ENCODE data around the gene DNER.

DNER gene

DNA sequence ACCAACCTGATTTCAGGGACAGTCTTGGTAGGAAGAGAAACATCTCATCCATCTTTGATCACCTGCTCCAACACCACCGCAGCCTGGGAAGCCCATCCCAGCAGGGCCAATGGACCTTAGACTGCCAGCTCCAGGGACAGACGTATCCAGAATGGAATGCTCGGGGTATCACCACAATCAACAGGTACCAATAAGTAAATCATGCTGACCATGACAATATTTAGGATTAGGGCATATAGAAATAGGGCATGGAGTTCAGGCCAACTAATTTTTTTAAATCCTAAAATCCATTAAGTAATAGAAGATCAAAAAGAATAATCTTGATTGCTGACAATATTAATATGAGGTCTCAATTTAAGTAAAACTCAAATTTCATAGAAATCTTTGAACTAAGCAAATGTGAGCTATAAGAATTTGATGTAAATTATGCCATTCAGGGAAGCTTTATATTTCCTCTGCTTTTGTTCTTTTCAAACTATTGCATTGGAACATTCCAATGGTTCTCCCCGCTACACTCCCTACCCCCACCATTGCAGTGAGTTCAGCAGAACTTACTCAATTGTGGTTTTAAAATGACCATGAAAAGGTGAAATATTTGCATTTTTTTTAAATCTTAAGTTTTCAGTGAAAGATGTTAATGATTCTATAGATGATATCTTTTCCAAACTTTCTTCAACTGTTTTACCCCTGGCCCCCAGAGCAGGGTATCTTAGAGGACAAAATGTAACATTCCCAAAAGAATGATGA, 138.6 kb downstream of the DNER start:
- no peak overlapping the region for H3K4me3 ChIP-seq (ENCODE audit: control insufficient read depth in 1 of 7, extremely low read depth in 1 of 7, insufficient read depth in 4 of 7, low read depth in 2 of 7, low read length in 6 of 7)
- ChIA-PET CTCF (interaction anchor here (1.1 kb wide), 1 partner anchor 9 kb away, joined by 3 read pairs; no protein-coding TSS in a partner anchor), POLR2A (no interaction called here)
- DNase-seq = no peak
- H3K27me3 ChIP-seq (replicated peaks in 2 of 5; ENCODE audit: control insufficient read depth in 4 of 5, insufficient read depth in 5 of 5, low read length in 4 of 5) = peaks cover 0 to 17% (median 5%) of the 10 kb centered on the region in 5 experiments
- H3K36me3 ChIP-seq (ENCODE audit: control insufficient read depth in 4 of 4, insufficient read depth in 4 of 4, low read length in 3 of 4) = no peaks in the 10 kb centered on the region
- no CpG with 5 or more reads among the region's 4 CpGs for WGBS (ENCODE audit: insufficient coverage)
- no peaks in the 10 kb centered on the region for H3K4me1 ChIP-seq (ENCODE audit: control extremely low read depth in 1 of 4, control insufficient read depth in 4 of 4, insufficient read depth in 4 of 4, low read length in 3 of 4)
- H3K27ac ChIP-seq (ENCODE audit: insufficient read depth in 1 of 2, low read depth in 1 of 2, low read length in 2 of 2, poor library complexity in 1 of 2, severe bottlenecking in 2 of 2) = no peak overlapping the region
- H3K9me3 ChIP-seq (ENCODE audit: control extremely low read depth in 1 of 5, control insufficient read depth in 4 of 5, insufficient read depth in 2 of 5, low read depth in 1 of 5, low read length in 4 of 5) = no peaks in the 10 kb centered on the region

- POLR2A ChIA-PET = no interaction called here
- 80% methylated on average over 1 of the region's 5 CpGs for WGBS (ENCODE audit: insufficient coverage)
- H3K36me3 ChIP-seq (ENCODE audit: control insufficient read depth in 4 of 4, insufficient read depth in 4 of 4, low read length in 3 of 4) = no peaks in the 10 kb centered on the region
- CTCF ChIA-PET = no interaction called here
- no peak overlapping the region for H3K27ac ChIP-seq (ENCODE audit: insufficient read depth in 1 of 2, low read depth in 1 of 2, low read length in 2 of 2, poor library complexity in 1 of 2, severe bottlenecking in 2 of 2)
- DNase-seq = no peak
- no peak overlapping the region for H3K4me3 ChIP-seq (ENCODE audit: control insufficient read depth in 1 of 7, extremely low read depth in 1 of 7, insufficient read depth in 4 of 7, low read depth in 2 of 7, low read length in 6 of 7)
- H3K27me3 ChIP-seq (replicated peaks in 2 of 5; ENCODE audit: control insufficient read depth in 4 of 5, insufficient read depth in 5 of 5, low read length in 4 of 5) = peaks cover 0 to 10% (median 2%) of the 10 kb centered on the region in 5 experiments
- no peaks in the 10 kb centered on the region for H3K9me3 ChIP-seq (ENCODE audit: control extremely low read depth in 1 of 5, control insufficient read depth in 4 of 5, insufficient read depth in 2 of 5, low read depth in 1 of 5, low read length in 4 of 5)
- H3K4me1 ChIP-seq (ENCODE audit: control extremely low read depth in 1 of 4, control insufficient read depth in 4 of 4, insufficient read depth in 4 of 4, low read length in 3 of 4) = no peaks in the 10 kb centered on the region
Measured at GRCh38 chr2:229572507-229573271, 141.7 kb downstream of the DNER start.

- H3K36me3 ChIP-seq (ENCODE audit: control insufficient read depth in 4 of 4, insufficient read depth in 4 of 4, low read length in 3 of 4) = no peaks in the 10 kb centered on the region
- H3K4me1 ChIP-seq (ENCODE audit: control extremely low read depth in 1 of 4, control insufficient read depth in 4 of 4, insufficient read depth in 4 of 4, low read length in 3 of 4) = no peaks in the 10 kb centered on the region
- no peak for DNase-seq
- no peaks in the 10 kb centered on the region for H3K9me3 ChIP-seq (ENCODE audit: control extremely low read depth in 1 of 5, control insufficient read depth in 4 of 5, insufficient read depth in 2 of 5, low read depth in 1 of 5, low read length in 4 of 5)
- CTCF ChIA-PET = no interaction called here
- WGBS (ENCODE audit: insufficient coverage) = 86% methylated on average over 3 of the region's 7 CpGs
- POLR2A ChIA-PET = no interaction called here
- no peak overlapping the region for H3K4me3 ChIP-seq (ENCODE audit: control insufficient read depth in 1 of 7, extremely low read depth in 1 of 7, insufficient read depth in 4 of 7, low read depth in 2 of 7, low read length in 6 of 7)
- H3K27me3 ChIP-seq (replicated peaks in 2 of 5; ENCODE audit: control insufficient read depth in 4 of 5, insufficient read depth in 5 of 5, low read length in 4 of 5) = peaks cover 0 to 4% (median 0%) of the 10 kb centered on the region in 5 experiments
- H3K27ac ChIP-seq (ENCODE audit: insufficient read depth in 1 of 2, low read depth in 1 of 2, low read length in 2 of 2, poor library complexity in 1 of 2, severe bottlenecking in 2 of 2) = no peak overlapping the region
Measured at GRCh38 chr2:229571243-229571642, 143.1 kb downstream of the DNER start.

GRCh38 chr2:229566370-229566769, 148.0 kb downstream of the DNER start:
- H3K4me3 ChIP-seq (ENCODE audit: control insufficient read depth in 1 of 7, extremely low read depth in 1 of 7, insufficient read depth in 4 of 7, low read depth in 2 of 7, low read length in 6 of 7) = no peak overlapping the region
- H3K9me3 ChIP-seq (ENCODE audit: control extremely low read depth in 1 of 5, control insufficient read depth in 4 of 5, insufficient read depth in 2 of 5, low read depth in 1 of 5, low read length in 4 of 5) = no peaks in the 10 kb centered on the region
- H3K4me1 ChIP-seq (ENCODE audit: control extremely low read depth in 1 of 4, control insufficient read depth in 4 of 4, insufficient read depth in 4 of 4, low read length in 3 of 4) = no peaks in the 10 kb centered on the region
- ChIA-PET CTCF (interaction anchor here (0.8 kb wide), 1 partner anchor 9 kb away, joined by 3 read pairs; no protein-coding TSS in a partner anchor), POLR2A (no interaction called here)
- WGBS (ENCODE audit: insufficient coverage) = 93% methylated on average over 2 of the region's 2 CpGs
- no peak overlapping the region for H3K27ac ChIP-seq (ENCODE audit: insufficient read depth in 1 of 2, low read depth in 1 of 2, low read length in 2 of 2, poor library complexity in 1 of 2, severe bottlenecking in 2 of 2)
- H3K27me3 ChIP-seq (replicated peaks in 2 of 5; ENCODE audit: control insufficient read depth in 4 of 5, insufficient read depth in 5 of 5, low read length in 4 of 5) = no peaks in the 10 kb centered on the region
- H3K36me3 ChIP-seq (ENCODE audit: control insufficient read depth in 4 of 4, insufficient read depth in 4 of 4, low read length in 3 of 4) = no peaks in the 10 kb centered on the region
- no peak for DNase-seq

DNA sequence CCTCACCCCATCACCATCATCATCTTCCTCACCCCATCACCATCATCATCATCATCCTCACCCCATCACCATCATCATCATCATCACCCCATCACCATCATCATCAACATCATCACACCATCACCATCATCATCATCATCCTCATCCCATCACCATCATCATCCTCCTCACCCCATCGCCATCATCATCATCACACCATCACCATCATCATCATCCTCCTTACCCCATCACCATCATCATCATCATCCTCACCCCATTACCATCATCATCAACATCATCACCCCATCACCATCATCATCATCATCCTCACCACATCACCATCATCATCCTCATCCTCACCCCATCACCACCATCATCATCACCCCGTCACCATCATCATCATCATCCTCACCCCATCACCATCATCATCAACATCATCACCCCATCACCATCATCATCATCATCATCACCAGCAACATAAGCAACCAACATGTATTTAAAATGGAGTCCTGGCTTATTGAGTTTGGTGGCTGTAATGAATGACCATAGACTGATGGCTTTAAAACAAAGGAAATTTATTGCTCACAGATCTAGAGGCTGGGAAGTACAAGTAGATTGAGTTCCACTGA, 150.0 kb downstream of the DNER start:
- CTCF ChIA-PET = no interaction called here
- Histone ChIP-seq H3K4me1 (ENCODE audit: control extremely low read depth in 1 of 4, control insufficient read depth in 4 of 4, insufficient read depth in 4 of 4, low read length in 3 of 4) (no peaks in the 10 kb centered on the region), H3K27ac (ENCODE audit: insufficient read depth in 1 of 2, low read depth in 1 of 2, low read length in 2 of 2, poor library complexity in 1 of 2, severe bottlenecking in 2 of 2) (no peak overlapping the region), H3K36me3 (ENCODE audit: control insufficient read depth in 4 of 4, insufficient read depth in 4 of 4, low read length in 3 of 4) (no peaks in the 10 kb centered on the region), H3K4me3 (ENCODE audit: control insufficient read depth in 1 of 7, extremely low read depth in 1 of 7, insufficient read depth in 4 of 7, low read depth in 2 of 7, low read length in 6 of 7) (no peak overlapping the region), H3K9me3 (ENCODE audit: control extremely low read depth in 1 of 5, control insufficient read depth in 4 of 5, insufficient read depth in 2 of 5, low read depth in 1 of 5, low read length in 4 of 5) (no peaks in the 10 kb centered on the region), H3K27me3 (replicated peaks in 2 of 5; ENCODE audit: control insufficient read depth in 4 of 5, insufficient read depth in 5 of 5, low read length in 4 of 5) (no peaks in the 10 kb centered on the region)
- POLR2A ChIA-PET = no interaction called here
- no peak for DNase-seq
- WGBS (ENCODE audit: insufficient coverage) = 95% methylated on average over 1 of the region's 2 CpGs

- 95% methylated on average over 5 of the region's 5 CpGs for WGBS (ENCODE audit: insufficient coverage)
- Histone ChIP-seq H3K9me3 (ENCODE audit: control extremely low read depth in 1 of 5, control insufficient read depth in 4 of 5, insufficient read depth in 2 of 5, low read depth in 1 of 5, low read length in 4 of 5) (no peaks in the 10 kb centered on the region), H3K27ac (ENCODE audit: insufficient read depth in 1 of 2, low read depth in 1 of 2, low read length in 2 of 2, poor library complexity in 1 of 2, severe bottlenecking in 2 of 2) (no peak overlapping the region), H3K36me3 (ENCODE audit: control insufficient read depth in 4 of 4, insufficient read depth in 4 of 4, low read length in 3 of 4) (no peaks in the 10 kb centered on the region), H3K4me1 (ENCODE audit: control extremely low read depth in 1 of 4, control insufficient read depth in 4 of 4, insufficient read depth in 4 of 4, low read length in 3 of 4) (no peaks in the 10 kb centered on the region), H3K4me3 (ENCODE audit: control insufficient read depth in 1 of 7, extremely low read depth in 1 of 7, insufficient read depth in 4 of 7, low read depth in 2 of 7, low read length in 6 of 7) (no peak overlapping the region), H3K27me3 (replicated peaks in 2 of 5; ENCODE audit: control insufficient read depth in 4 of 5, insufficient read depth in 5 of 5, low read length in 4 of 5) (no peaks in the 10 kb centered on the region)
- ChIA-PET POLR2A (no interaction called here), CTCF (no interaction called here)
- DNase-seq = no peak
Measured at GRCh38 chr2:229563388-229563787, 151.0 kb downstream of the DNER start.

Data from common myeloid progenitor, CD34-positive (primary cell).